ENCODE results near the gene ABO.
"Not testable (repeated sequence)": the region's sequence is repeated elsewhere in the genome, so short reads cannot be mapped to it uniquely, and the experiment has no call there.

Gene ABO

DNA sequence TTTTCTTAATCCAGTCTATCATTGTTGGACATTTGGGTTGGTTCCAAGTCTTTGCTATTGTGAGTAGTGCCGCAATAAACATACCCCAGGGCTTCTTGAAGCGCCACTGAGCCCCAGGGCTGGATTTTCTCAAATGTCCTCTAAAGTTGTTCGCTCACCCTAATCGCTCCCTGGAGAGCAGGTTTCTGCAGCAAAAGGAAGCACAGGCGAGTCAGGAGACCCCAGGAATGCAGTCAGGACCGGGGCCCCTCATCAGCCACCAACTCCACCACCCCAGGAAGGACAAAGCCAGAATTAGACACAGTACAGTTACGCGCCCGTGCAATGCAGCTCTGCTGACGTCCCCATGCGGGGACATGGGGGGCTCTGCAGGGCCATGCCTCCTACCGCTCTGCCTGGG lies 50.2 kb downstream of the ABO start:
- DNase-seq, result no peak

- not testable (repeated sequence) for DNase-seq
These were observed 51.7 kb downstream of the ABO start for GRCh38 chr9:133223159-133223756.

GRCh38 chr9:133221994-133222393 lies 53.0 kb downstream of the ABO start:
- DNase-seq, result not testable (repeated sequence)

- no peak for DNase-seq
These were observed 53.7 kb downstream of the ABO start for GRCh38 chr9:133221177-133221809.

- not testable (repeated sequence) for DNase-seq
These were observed 56.7 kb downstream of the ABO start for GRCh38 chr9:133218049-133218975.

GRCh38 chr9:133217333-133217988 lies 57.5 kb downstream of the ABO start:
- not testable (repeated sequence) for DNase-seq

GRCh38 chr9:133214276-133214675 lies 60.7 kb downstream of the ABO start:
- DNase-seq, result not testable (repeated sequence)

DNA sequence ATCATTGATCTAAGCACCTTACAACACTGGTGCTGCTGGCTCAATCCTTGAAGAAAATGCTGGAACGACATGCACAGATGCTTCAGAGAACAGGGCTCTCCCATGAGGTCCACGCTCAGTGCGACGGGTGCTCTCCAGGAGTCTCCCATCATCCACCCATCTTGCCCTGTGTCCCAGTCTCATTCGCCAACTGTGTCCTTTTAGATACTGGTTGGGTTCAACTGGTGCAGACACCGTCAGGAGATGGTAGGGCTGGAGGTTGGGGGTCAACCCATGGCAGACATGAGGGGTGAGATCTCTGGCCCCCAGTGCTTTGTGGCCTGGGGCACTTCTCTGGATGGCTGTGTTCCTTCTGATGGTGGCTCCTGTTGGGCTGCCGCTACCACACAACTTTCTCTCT lies 64.4 kb downstream of the ABO start:
- no peak for DNase-seq

- no peak for DNase-seq
These were observed 64.8 kb downstream of the ABO start for GRCh38 chr9:133210202-133210532.

- DNase-seq, result not testable (repeated sequence)
These were observed 65.4 kb downstream of the ABO start for GRCh38 chr9:133209327-133210201.

DNA sequence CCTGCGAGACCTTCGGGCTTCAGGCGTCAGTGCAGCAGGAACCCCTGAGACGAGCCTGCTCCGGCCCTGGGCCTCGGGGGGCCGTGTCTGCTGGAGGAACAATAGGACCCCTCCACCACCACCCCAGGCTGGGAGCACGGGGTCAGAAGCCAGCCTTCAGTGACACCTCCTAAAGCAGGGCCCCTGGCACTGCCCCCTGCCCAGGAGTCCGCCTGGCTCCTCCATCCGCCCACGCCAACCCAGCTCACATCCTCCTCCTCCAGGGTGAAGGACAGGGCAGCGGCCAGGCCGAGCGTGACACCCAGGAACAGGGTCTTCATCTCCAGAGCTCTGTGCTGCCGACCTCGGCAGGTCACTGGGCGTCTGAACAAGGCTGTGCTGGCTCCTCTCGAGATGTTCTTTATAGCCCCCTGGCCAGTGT lies 66.1 kb downstream of the ABO start, which contains the start of gene OBP2B:
Gene OBP2B (minus strand): TSS at position 371 of the 421 bp plus-strand sequence. CDS start 51 bp downstream, at position 320.
- not testable (repeated sequence) for DNase-seq

GRCh38 chr9:133208171-133208879 lies 66.7 kb downstream of the ABO start:
- DNase-seq, result not testable (repeated sequence)

DNA sequence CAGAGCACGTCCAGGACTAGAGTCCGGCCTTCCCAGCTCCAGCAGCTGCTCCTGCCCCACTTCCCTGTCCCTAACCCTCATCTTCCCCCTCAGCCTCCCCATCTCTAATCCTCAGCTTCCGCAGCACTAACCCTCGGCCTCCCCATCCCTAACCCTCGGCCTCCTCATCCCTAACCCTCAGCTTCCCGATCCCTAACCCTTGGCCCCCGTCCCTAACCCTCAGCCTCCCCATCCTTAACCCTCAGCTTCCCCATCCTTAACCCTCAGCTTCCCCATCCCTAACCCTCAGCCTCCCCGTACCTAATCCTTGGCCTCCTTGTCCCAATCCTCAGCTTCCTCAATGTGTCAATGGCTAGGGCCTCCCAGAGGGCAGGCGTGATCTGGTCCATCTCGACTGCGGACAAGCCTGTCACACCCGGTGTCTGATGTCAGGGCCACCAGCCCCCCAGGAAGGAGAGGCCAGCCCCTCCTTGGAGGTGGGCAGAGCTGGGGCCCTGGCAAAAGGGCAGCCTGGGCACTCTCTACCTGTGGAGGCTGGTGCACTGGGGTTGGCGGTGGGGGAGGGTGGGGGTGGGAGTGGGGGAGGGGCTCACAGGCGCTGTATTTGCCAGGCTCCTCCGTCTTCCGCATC lies 67.3 kb downstream of the ABO start:
- no peak for DNase-seq

- DNase-seq, result no peak
These were observed 67.9 kb downstream of the ABO start for GRCh38 chr9:133207021-133207531.

- no peak for DNase-seq
These were observed 68.7 kb downstream of the ABO start for GRCh38 chr9:133205996-133206931.

GRCh38 chr9:133205481-133205887 lies 69.5 kb downstream of the ABO start:
- not testable (repeated sequence) for DNase-seq
